Pulmonary artery endothelial cell (primary cell): ENCODE data around the gene CAST. TPM values are rescaled to one million over a fixed set of nuclear protein-coding genes. Genes with fewer than 3 reads are reported as not detected.

ENCODE experiments used
- DNase-seq: peaks from one replicate; pipeline ENCODE4 v3.0.0-alpha.2; 2011; ENCODE audit warnings: low read depth, low spot score
- total RNA-seq: library from RNA; depleted of rRNA; stranded (reverse); fragments of >200 nt; gene quantifications from 2 replicates; pipeline ENCODE4 v1.2.3, GENCODE V29; 2014

The CAST gene
- total RNA-seq, 1 donor from 2014 or later = 112 TPM

DNA sequence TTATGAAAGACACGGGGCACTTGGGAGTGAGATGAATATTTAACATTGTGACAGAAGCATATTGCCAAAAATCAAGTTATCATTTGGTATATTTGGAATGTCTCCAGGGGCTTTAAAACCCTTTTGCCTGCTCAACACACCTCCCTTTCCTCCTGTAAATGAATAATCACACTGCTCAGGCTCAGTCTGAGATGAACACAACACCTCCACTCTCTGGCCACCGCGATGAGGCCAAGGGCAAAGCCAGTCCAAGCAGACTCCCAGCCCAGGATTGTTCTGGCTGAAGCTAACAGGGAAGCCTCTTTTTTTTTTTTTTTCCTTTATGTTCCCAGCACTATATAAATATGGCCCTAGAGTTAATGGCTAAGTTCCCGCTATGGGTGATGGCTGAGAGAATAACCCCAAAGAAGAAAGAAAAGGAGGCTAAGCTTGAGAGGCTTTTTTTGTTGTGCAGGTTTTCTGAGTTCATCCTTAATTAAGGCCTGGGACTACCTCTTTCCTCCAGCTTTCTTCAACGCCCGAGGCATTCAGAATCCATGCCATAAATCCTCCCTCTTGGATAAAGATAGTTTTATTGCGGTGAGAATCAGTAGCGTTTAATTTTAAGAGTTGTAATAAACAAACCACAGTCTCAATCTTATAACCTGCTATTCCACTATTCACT is 156.1 kb downstream of the CAST start:
- no peak for DNase-seq

DNA sequence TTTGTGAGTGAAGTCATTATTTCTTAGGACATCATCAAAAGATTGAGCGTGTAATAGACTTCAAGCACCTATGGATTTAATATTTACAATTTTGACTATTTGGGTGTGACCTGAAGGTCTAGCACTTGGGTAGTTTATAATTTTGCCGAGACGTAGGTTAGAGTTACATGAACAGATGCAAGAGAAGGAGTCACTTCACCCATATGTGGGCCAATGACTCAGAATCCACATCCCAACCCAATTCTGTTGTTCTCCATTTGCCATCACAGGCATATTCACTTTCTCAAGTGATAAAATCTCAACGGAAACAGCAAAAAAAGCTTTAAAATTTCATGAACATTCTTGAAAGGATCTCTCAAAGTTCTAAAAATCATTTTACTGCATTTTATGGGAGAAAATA is 157.6 kb downstream of the CAST start:
- DNase-seq = no peak

DNA sequence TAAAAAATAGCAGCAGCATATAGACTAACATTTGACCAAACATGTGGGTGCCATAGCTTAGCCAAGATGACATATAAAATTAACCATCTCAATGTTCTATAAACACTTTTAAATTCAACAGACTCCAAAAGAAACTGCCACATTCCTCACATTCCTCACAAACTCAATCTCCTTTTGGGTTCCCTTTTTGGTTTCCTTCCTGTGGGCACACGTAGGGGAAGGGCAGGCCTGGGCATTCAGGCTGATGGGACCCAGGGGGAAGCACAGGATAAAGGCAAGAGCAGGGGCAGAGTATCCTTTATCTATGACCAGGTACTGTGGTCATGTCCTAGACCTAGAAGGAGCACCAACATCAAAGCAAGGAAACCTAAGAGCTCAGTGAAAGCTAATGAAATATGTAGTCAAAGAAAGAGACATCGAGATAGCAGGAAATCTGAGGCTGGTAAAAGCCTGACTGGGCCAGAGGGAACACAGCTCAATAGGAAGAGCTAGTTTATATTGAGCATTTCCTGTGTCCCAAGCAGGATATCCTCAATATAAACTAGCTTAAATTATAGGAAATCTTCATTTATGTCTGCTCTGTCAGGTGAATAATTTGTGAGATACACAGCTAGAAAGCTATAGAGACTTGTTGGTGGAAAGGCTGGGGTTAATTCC is 159.2 kb downstream of the CAST start:
- no peak for DNase-seq

- DNase-seq = no peak
Observed at GRCh38 chr5:96822686-96823459, 160.7 kb downstream of the CAST start.

GRCh38 chr5:96823900-96824380 is 161.8 kb downstream of the CAST start:
- no peak for DNase-seq

Other genes starting within 250 kb of the CAST start
- gene PCSK1, start 229.1 kb upstream of the CAST start, total RNA-seq = 2.2 and 3.4 TPM in 2 replicates
- 63.6 and 76.6 TPM in 2 replicates for gene ERAP1, start 145.6 kb downstream of the CAST start, total RNA-seq
- gene ERAP2, start 214.1 kb downstream of the CAST start, total RNA-seq = 5.6 and 12.3 TPM in 2 replicates